ENCODE results near the gene ATP8A2.

- TF ChIP-seq ZNF197 (CRISPR knock-in tag; IDR thresholded peaks at IDR 0.05; ENCODE audit: low read depth) (no peak), ZKSCAN3 (CRISPR knock-in tag; IDR thresholded peaks at IDR 0.05) (no peak), ATF2 (CRISPR knock-in tag; IDR thresholded peaks at IDR 0.05) (no peak), POLR2B (IDR thresholded peaks at IDR 0.05; ENCODE audit: low read depth, partially characterized antibody) (no peak)
Measured at GRCh38 chr13:25429466-25429865, 57.7 kb downstream of the ATP8A2 start.

All from K562 (cell line).